ENCODE measurements around the gene GADD45B.

Gene GADD45B

DNA sequence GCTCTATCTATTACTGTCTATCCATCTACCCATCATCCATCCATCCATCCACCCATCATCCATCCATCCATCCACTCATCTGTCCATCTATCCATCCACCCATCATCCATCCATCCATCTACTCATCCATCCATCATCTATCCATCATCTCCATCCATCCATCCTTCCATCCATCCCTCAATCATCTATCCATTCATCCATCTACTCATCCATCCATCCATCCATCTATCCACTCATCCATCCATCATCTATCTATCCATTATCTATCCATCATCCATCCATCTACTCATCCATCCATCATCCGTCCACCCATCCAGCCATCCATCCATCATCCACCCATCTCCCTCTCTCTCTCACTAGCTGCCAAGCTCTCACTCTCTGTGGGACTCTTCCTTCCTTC is 35.4 kb upstream of the GADD45B start:
- peaks cover 73% of the 10 kb centered on the region for H3K36me3 ChIP-seq (replicated peaks; ENCODE audit: low read depth, low read length)
- no peak overlapping the region for H3K27ac ChIP-seq (ENCODE audit: low read length)
- no peaks in the 10 kb centered on the region for H3K4me1 ChIP-seq (ENCODE audit: low read length)
- no peak overlapping the region for H2AFZ ChIP-seq (ENCODE audit: low read depth, low read length)
- peaks cover 74% of the 10 kb centered on the region for H4K20me1 ChIP-seq (ENCODE audit: insufficient read depth, low read length)
- no peak overlapping the region for H3K4me3 ChIP-seq (ENCODE audit: low read length)
- H3K9me3 ChIP-seq (ENCODE audit: insufficient read depth, low read length), result no peaks in the 10 kb centered on the region
- no peak for TF ChIP-seq EZH2phosphoT487 (IDR thresholded peaks at IDR 0.05; ENCODE audit: low read depth)
- TF ChIP-seq, protein P1, sequence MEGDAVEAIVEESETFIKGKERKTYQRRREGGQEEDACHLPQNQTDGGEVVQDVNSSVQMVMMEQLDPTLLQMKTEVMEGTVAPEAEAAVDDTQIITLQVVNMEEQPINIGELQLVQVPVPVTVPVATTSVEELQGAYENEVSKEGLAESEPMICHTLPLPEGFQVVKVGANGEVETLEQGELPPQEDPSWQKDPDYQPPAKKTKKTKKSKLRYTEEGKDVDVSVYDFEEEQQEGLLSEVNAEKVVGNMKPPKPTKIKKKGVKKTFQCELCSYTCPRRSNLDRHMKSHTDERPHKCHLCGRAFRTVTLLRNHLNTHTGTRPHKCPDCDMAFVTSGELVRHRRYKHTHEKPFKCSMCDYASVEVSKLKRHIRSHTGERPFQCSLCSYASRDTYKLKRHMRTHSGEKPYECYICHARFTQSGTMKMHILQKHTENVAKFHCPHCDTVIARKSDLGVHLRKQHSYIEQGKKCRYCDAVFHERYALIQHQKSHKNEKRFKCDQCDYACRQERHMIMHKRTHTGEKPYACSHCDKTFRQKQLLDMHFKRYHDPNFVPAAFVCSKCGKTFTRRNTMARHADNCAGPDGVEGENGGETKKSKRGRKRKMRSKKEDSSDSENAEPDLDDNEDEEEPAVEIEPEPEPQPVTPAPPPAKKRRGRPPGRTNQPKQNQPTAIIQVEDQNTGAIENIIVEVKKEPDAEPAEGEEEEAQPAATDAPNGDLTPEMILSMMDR (IDR thresholded peaks at IDR 0.05; ENCODE audit: low read depth, low read length), result no peak
- H3K27me3 ChIP-seq (ENCODE audit: low read depth, low read length), result no peaks in the 10 kb centered on the region
- peaks cover 89% of the 10 kb centered on the region for H3K79me2 ChIP-seq (ENCODE audit: low read length)
- no peak overlapping the region for H3K4me2 ChIP-seq (ENCODE audit: low read length)
- H3K9ac ChIP-seq (ENCODE audit: low read length), result no peak overlapping the region

DNA sequence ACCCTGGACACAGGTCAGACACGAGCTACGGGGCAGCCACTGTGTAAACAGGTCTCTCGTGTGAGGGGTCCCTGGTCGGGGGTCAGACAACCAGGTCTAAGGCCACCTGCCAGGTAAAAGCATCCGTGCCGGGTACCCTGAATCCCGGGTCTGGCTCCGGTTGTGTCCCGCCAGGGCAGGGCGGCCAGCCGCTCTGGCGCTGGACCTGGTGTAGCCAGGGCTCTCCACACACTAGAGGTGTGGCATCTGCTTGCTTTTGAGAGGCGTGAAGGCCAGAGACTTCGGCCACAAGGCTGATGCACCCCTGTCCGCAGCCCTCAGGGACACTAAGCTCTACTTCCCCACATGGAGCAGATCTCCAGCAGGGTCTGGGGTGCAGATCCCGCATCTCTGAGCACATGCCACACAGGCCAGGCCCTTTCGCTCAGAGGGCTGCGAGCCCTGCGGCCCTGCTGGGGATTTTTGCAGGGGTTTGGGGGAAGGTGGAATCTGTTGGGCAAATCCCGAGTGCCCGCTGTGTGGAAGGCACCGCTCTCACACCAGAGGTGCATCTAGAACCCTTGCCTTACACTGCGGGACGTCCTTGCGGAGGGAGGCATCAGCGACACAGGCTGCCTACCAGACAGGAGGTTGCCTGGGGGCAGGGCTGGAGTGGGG is 34.7 kb upstream of the GADD45B start:
- H3K36me3 ChIP-seq (replicated peaks; ENCODE audit: low read depth, low read length), result peaks cover 72% of the 10 kb centered on the region

DNA sequence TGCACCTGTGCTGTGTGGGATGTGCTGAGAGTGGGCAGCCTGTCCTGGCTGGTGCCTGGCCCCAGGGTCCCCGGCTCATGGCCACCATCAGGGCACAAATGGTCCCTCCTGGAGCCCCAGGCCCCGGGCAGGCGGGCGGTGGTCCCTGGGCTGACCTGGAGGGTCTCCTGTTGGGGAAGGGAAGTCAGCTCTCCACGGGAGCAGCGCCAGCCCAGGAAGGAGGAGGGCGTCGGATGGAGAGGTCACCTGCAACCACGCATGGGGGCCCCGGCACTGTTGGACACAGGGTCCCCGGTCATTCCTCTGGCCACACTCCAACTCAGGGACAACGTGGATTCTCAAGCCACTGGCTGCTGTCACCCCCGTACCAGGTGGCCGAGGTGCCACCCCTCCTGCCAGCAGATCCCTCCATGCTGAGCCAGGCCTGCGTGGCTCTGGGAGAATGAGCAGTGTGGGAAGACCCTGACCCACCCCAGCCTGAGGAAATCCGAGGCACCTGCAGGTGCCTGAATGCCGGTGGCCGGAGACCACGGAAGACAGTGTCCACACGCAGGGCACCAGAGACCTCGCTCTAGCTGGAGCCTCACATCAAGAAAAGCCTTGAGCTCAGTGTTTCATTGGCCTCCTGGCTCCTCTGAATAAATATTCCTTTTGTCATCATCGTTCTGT is 32.7 kb upstream of the GADD45B start:
- no peak overlapping the region for H2AFZ ChIP-seq (ENCODE audit: low read depth, low read length)
- peaks cover 82% of the 10 kb centered on the region for H4K20me1 ChIP-seq (ENCODE audit: insufficient read depth, low read length)
- TF ChIP-seq, protein P1 (IDR thresholded peaks at IDR 0.05; ENCODE audit: low read depth, low read length), result no peak
- no peak for TF ChIP-seq EZH2phosphoT487 (IDR thresholded peaks at IDR 0.05; ENCODE audit: low read depth)
- H3K79me2 ChIP-seq (ENCODE audit: low read length), result peaks cover 99% of the 10 kb centered on the region
- peaks cover 63% of the 10 kb centered on the region for H3K36me3 ChIP-seq (replicated peaks; ENCODE audit: low read depth, low read length)
- no peaks in the 10 kb centered on the region for H3K27me3 ChIP-seq (ENCODE audit: low read depth, low read length)
- H3K4me2 ChIP-seq (ENCODE audit: low read length), result no peak overlapping the region
- no peak overlapping the region for H3K9ac ChIP-seq (ENCODE audit: low read length)
- H3K9me3 ChIP-seq (ENCODE audit: insufficient read depth, low read length), result no peaks in the 10 kb centered on the region
- H3K4me3 ChIP-seq (ENCODE audit: low read length), result no peak overlapping the region
- H3K27ac ChIP-seq (ENCODE audit: low read length), result no peak overlapping the region
- peaks cover 21% of the 10 kb centered on the region for H3K4me1 ChIP-seq (ENCODE audit: low read length)

More for the DNA sequence above, 34.7 kb upstream of the GADD45B start:
- no peak overlapping the region for H3K4me3 ChIP-seq (ENCODE audit: low read length)
- no peak overlapping the region for H3K27ac ChIP-seq (ENCODE audit: low read length)
- no peak overlapping the region for H3K9ac ChIP-seq (ENCODE audit: low read length)
- H4K20me1 ChIP-seq (ENCODE audit: insufficient read depth, low read length), result peaks cover 77% of the 10 kb centered on the region
- TF ChIP-seq, protein P1 (IDR thresholded peaks at IDR 0.05; ENCODE audit: low read depth, low read length), result no peak
- TF ChIP-seq EZH2phosphoT487 (IDR thresholded peaks at IDR 0.05; ENCODE audit: low read depth), result no peak
- peaks cover 95% of the 10 kb centered on the region for H3K79me2 ChIP-seq (ENCODE audit: low read length)
- H3K27me3 ChIP-seq (ENCODE audit: low read depth, low read length), result no peaks in the 10 kb centered on the region
- H3K4me1 ChIP-seq (ENCODE audit: low read length), result peaks cover 3% of the 10 kb centered on the region
- H3K9me3 ChIP-seq (ENCODE audit: insufficient read depth, low read length), result no peaks in the 10 kb centered on the region
- H2AFZ ChIP-seq (ENCODE audit: low read depth, low read length), result no peak overlapping the region
- no peak overlapping the region for H3K4me2 ChIP-seq (ENCODE audit: low read length)

DNA sequence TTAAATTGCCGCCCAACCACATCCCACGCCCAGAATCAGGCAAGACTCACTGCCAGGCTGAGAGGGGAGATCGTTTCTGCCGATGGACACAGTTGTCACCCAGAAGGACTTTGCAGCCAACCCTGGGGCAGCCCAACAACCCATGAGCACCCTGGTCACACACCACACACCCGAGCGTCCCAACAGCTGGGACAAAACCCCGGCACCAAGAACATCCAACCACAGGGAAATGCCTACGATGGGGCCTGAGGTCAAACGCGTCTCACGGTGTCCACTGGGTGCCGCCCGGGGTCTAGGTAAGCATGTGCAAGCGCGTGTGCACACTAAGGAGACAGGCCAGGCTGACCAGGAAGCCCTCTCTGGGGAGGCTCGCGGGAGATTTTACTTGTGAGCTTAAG is 32.1 kb upstream of the GADD45B start:
- no peak overlapping the region for H3K9ac ChIP-seq (ENCODE audit: low read length)
- no peak overlapping the region for H3K27ac ChIP-seq (ENCODE audit: low read length)
- no peaks in the 10 kb centered on the region for H3K9me3 ChIP-seq (ENCODE audit: insufficient read depth, low read length)
- peaks cover 23% of the 10 kb centered on the region for H3K4me1 ChIP-seq (ENCODE audit: low read length)
- H3K27me3 ChIP-seq (ENCODE audit: low read depth, low read length), result no peaks in the 10 kb centered on the region
- peaks cover 58% of the 10 kb centered on the region for H3K36me3 ChIP-seq (replicated peaks; ENCODE audit: low read depth, low read length)
- TF ChIP-seq, protein P1 (IDR thresholded peaks at IDR 0.05; ENCODE audit: low read depth, low read length), result no peak
- no peak for TF ChIP-seq EZH2phosphoT487 (IDR thresholded peaks at IDR 0.05; ENCODE audit: low read depth)
- no peak overlapping the region for H3K4me3 ChIP-seq (ENCODE audit: low read length)
- H2AFZ ChIP-seq (ENCODE audit: low read depth, low read length), result no peak overlapping the region
- no peak overlapping the region for H3K4me2 ChIP-seq (ENCODE audit: low read length)
- peaks cover 99% of the 10 kb centered on the region for H3K79me2 ChIP-seq (ENCODE audit: low read length)
- H4K20me1 ChIP-seq (ENCODE audit: insufficient read depth, low read length), result peaks cover 84% of the 10 kb centered on the region
